Astrocyte (in vitro differentiated cells and primary cell): ENCODE data around the gene SORL1. TPM values are rescaled to one million over a fixed set of nuclear protein-coding genes. Genes with fewer than 3 reads are reported as not detected.

Experiments
- DNase-seq: peaks from one replicate; pipeline ENCODE4 v3.0.0-alpha.2; 2010; ENCODE audit warnings: low read depth
- FAIRE-seq: peaks from 2 replicates; lab custom pipeline; 2011; peaks lifted over from hg19 to GRCh38; lab: Jason Lieb, UNC
- H2AFZ ChIP-seq: 2 replicates; pipeline ENCODE4 v1.6.0; 2012; ENCODE audit warnings: low read depth, low read length, inconsistent platforms
- H3K27ac ChIP-seq: 2 replicates; pipeline ENCODE4 v1.5.1; 2011; ENCODE audit warnings: low read depth, low read length, inconsistent platforms
- H3K27me3 ChIP-seq: 2 replicates; pipeline ENCODE4 v1.6.0; 2011; ENCODE audit warnings: low read length, inconsistent platforms; ENCODE audit not compliant: insufficient read depth
- H3K36me3 ChIP-seq: 2 replicates; pipeline ENCODE4 v1.5.1; 2011; ENCODE audit warnings: low read length, inconsistent platforms; ENCODE audit not compliant: insufficient read depth
- H3K4me1 ChIP-seq: 2 replicates; pipeline ENCODE4 v1.5.1; 2011; ENCODE audit warnings: low read length, inconsistent platforms; ENCODE audit not compliant: insufficient read depth
- H3K4me2 ChIP-seq: 2 replicates; pipeline ENCODE4 v1.6.0; 2012; ENCODE audit warnings: low read length, inconsistent platforms
- H3K4me3 ChIP-seq: 2 replicates; pipeline ENCODE4 v1.5.1; 2011; ENCODE audit warnings: low read depth, mild to moderate bottlenecking, low read length, inconsistent platforms; ENCODE audit not compliant: insufficient read depth
- H3K79me2 ChIP-seq: 2 replicates; pipeline ENCODE4 v1.6.0; 2012; ENCODE audit warnings: mild to moderate bottlenecking, low read length, inconsistent platforms; ENCODE audit not compliant: insufficient read depth
- H3K9ac ChIP-seq: 2 replicates; pipeline ENCODE4 v1.6.0; 2012; ENCODE audit warnings: mild to moderate bottlenecking, low read length, inconsistent platforms
- H3K9me3 ChIP-seq: 2 replicates; pipeline ENCODE4 v1.5.1; 2012; ENCODE audit warnings: low read depth, mild to moderate bottlenecking, low read length, inconsistent platforms; ENCODE audit not compliant: insufficient read depth
- H4K20me1 ChIP-seq: 2 replicates; pipeline ENCODE4 v1.6.0; 2012; ENCODE audit warnings: low read length, inconsistent platforms; ENCODE audit not compliant: insufficient read depth
- H3K27ac Mint-ChIP-seq: one replicate; pipeline ENCODE4 v1.8.0; 2021; ENCODE audit warnings: mild to moderate bottlenecking, mixed read lengths; ENCODE audit not compliant: unreplicated experiment
- H3K27me3 Mint-ChIP-seq: one replicate; pipeline ENCODE4 v1.8.0; 2021; ENCODE audit warnings: low read depth, mixed read lengths; ENCODE audit not compliant: unreplicated experiment
- H3K36me3 Mint-ChIP-seq: one replicate; pipeline ENCODE4 v1.8.0; 2021; ENCODE audit warnings: low read depth, mixed read lengths; ENCODE audit not compliant: unreplicated experiment
- H3K4me1 Mint-ChIP-seq: one replicate; pipeline ENCODE4 v1.8.0; 2021; ENCODE audit warnings: low read depth, mixed read lengths; ENCODE audit not compliant: unreplicated experiment
- H3K4me3 Mint-ChIP-seq: one replicate; pipeline ENCODE4 v1.8.0; 2021; ENCODE audit warnings: mild to moderate bottlenecking, moderate library complexity, mixed read lengths; ENCODE audit not compliant: unreplicated experiment
- H3K9me3 Mint-ChIP-seq: one replicate; pipeline ENCODE4 v1.8.0; 2021; ENCODE audit warnings: mild to moderate bottlenecking, mixed read lengths; ENCODE audit not compliant: unreplicated experiment
- CTCF ChIP-seq: IDR thresholded peaks from 2 replicates; pipeline ENCODE4 v1.5.1; 2011; ENCODE audit warnings: low read depth, mild to moderate bottlenecking, inconsistent platforms, low read length, moderate library complexity; ENCODE audit not compliant: insufficient read depth
- EZH2 ChIP-seq: IDR thresholded peaks from 2 replicates; pipeline ENCODE4 v1.6.1; 2012; ENCODE audit warnings: mild to moderate bottlenecking, low read length, inconsistent platforms; ENCODE audit not compliant: insufficient read depth
- total RNA-seq: library from RNA; stranded (reverse); gene quantifications from 2 replicates; pipeline ENCODE4 v1.2.1, GENCODE V29; 2021

Gene SORL1
- total RNA-seq, 1 donor from 2014 or later: 4.1 TPM

GRCh38 chr11:121650351-121651256 is 198.5 kb downstream of the SORL1 start:
- H3K4me2 ChIP-seq: no peak overlapping the region
- Mint-ChIP-seq H3K36me3 (peaks cover 1% of the 10 kb centered on the region), H3K27ac (peak overlapping the region; percentile 8), H3K4me1 (peaks cover 12% of the 10 kb centered on the region), H3K4me3 (no peak overlapping the region), H3K27me3 (peaks cover 23% of the 10 kb centered on the region), H3K9me3 (peaks cover 2% of the 10 kb centered on the region)
- no peaks in the 10 kb centered on the region for H3K79me2 ChIP-seq
- no peak overlapping the region for H3K4me3 ChIP-seq
- peaks cover 11% of the 10 kb centered on the region for H3K4me1 ChIP-seq
- H2AFZ ChIP-seq: no peak overlapping the region
- FAIRE-seq (no peak), DNase-seq (no peak)
- no peak overlapping the region for H3K9ac ChIP-seq
- H3K9me3 ChIP-seq: no peaks in the 10 kb centered on the region
- H3K27me3 ChIP-seq: no peaks in the 10 kb centered on the region
- no peak overlapping the region for H3K27ac ChIP-seq
- no peaks in the 10 kb centered on the region for H3K36me3 ChIP-seq
- no peak for TF ChIP-seq EZH2
- TF ChIP-seq CTCF: no peak
- no peaks in the 10 kb centered on the region for H4K20me1 ChIP-seq

GRCh38 chr11:121651257-121651605 is 199.1 kb downstream of the SORL1 start:
- H3K9me3 Mint-ChIP-seq: peaks cover 2% of the 10 kb centered on the region
- Histone ChIP-seq H2AFZ (no peak overlapping the region), H3K27ac (no peak overlapping the region), H3K27me3 (no peaks in the 10 kb centered on the region), H3K79me2 (no peaks in the 10 kb centered on the region), H3K9ac (no peak overlapping the region), H3K4me3 (no peak overlapping the region), H3K9me3 (no peaks in the 10 kb centered on the region), H4K20me1 (no peaks in the 10 kb centered on the region), H3K4me2 (no peak overlapping the region), H3K36me3 (no peaks in the 10 kb centered on the region), H3K4me1 (peaks cover 14% of the 10 kb centered on the region)
- H3K4me3 Mint-ChIP-seq: no peak overlapping the region
- peaks cover 23% of the 10 kb centered on the region for H3K27me3 Mint-ChIP-seq
- peaks cover 1% of the 10 kb centered on the region for H3K36me3 Mint-ChIP-seq
- DNase-seq (no peak), FAIRE-seq (no peak)
- no peak overlapping the region for H3K27ac Mint-ChIP-seq
- peaks cover 16% of the 10 kb centered on the region for H3K4me1 Mint-ChIP-seq
- no peak for TF ChIP-seq EZH2
- TF ChIP-seq CTCF: no peak

GRCh38 chr11:121652971-121653370 is 200.9 kb downstream of the SORL1 start:
- no peak for DNase-seq

More at GRCh38 chr11:121652971-121653370, 200.9 kb downstream of the SORL1 start:
- no peaks in the 10 kb centered on the region for H3K79me2 ChIP-seq
- H3K9ac ChIP-seq: no peak overlapping the region
- H3K27me3 Mint-ChIP-seq: peaks cover 23% of the 10 kb centered on the region
- no peak overlapping the region for H2AFZ ChIP-seq
- H4K20me1 ChIP-seq: no peaks in the 10 kb centered on the region
- H3K36me3 ChIP-seq: no peaks in the 10 kb centered on the region
- peak; percentile 50 for TF ChIP-seq CTCF
- TF ChIP-seq EZH2: no peak
- no peaks in the 10 kb centered on the region for H3K9me3 ChIP-seq
- no peaks in the 10 kb centered on the region for H3K27me3 ChIP-seq
- H3K4me2 ChIP-seq: no peak overlapping the region
- H3K27ac Mint-ChIP-seq: no peak overlapping the region
- no peak overlapping the region for H3K4me3 ChIP-seq
- peaks cover 2% of the 10 kb centered on the region for H3K9me3 Mint-ChIP-seq
- H3K4me3 Mint-ChIP-seq: no peak overlapping the region
- no peak for FAIRE-seq
- peaks cover 25% of the 10 kb centered on the region for H3K4me1 ChIP-seq
- H3K4me1 Mint-ChIP-seq: peaks cover 17% of the 10 kb centered on the region
- H3K27ac ChIP-seq: no peak overlapping the region
- H3K36me3 Mint-ChIP-seq: no peaks in the 10 kb centered on the region
